ENCODE data around the gene PTRHD1.

Gene PTRHD1

DNA sequence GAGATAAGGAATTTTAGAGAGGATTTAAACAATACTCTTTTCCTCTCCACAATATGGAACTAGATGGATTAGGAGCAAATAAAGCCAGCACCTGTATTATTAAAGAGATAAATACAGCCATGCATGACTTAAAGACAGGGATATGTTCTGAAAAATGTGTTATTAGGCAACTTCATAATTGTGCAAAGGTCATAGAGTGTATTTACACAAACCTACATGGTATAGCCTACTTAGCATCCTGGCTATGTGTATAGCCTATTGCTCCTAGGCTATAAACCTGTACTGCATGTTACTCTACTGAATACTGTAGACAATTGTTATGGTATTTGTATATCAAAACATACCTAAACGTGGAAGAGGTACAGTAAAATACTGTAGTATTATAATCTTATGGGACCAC lies 53.0 kb downstream of the PTRHD1 start:
- Histone ChIP-seq H3K79me1 (ENCODE audit: low read depth, low read length) (no peaks in the 10 kb centered on the region), H3K9ac (ENCODE audit: low read depth, low read length, poor library complexity) (no peak overlapping the region), H2BK5ac (ENCODE audit: low read length) (no peak overlapping the region), H3K4me2 (ENCODE audit: insufficient read depth, low read length, poor library complexity, severe bottlenecking) (no peak overlapping the region), H3K14ac (ENCODE audit: low read length) (no peak overlapping the region), H2BK12ac (ENCODE audit: low read length) (no peak overlapping the region), H4K8ac (ENCODE audit: low read depth, low read length) (no peak overlapping the region), H2BK120ac (ENCODE audit: low read depth, low read length) (no peak overlapping the region), H3K23ac (ENCODE audit: low read depth, low read length, poor library complexity) (no peak overlapping the region), H3K4ac (ENCODE audit: low read length) (no peak overlapping the region), H3K36me3 (replicated peaks in 1 of 2; ENCODE audit: control insufficient read depth in 2 of 2, insufficient read depth in 2 of 2, low read length in 2 of 2) (peaks cover 2 to 28% of the 10 kb centered on the region in 2 donors), H3K27ac (replicated peaks; ENCODE audit: low read length) (no peak overlapping the region), H3K9me3 (replicated peaks in 1 of 2; ENCODE audit: control insufficient read depth in 2 of 2, insufficient read depth in 1 of 2, low read depth in 1 of 2, low read length in 2 of 2) (no peaks in the 10 kb centered on the region), H2BK15ac (ENCODE audit: low read length) (no peak overlapping the region), H3K4me1 (ENCODE audit: control insufficient read depth in 2 of 2, insufficient read depth in 1 of 2, low read depth in 1 of 2, low read length in 2 of 2) (peaks cover 3 to 5% of the 10 kb centered on the region in 2 donors), H3K27me3 (ENCODE audit: control insufficient read depth in 3 of 3, insufficient read depth in 3 of 3, low read depth in 1 of 3, low read length in 3 of 3) (no peaks in the 10 kb centered on the region), H2AK5ac (ENCODE audit: low read depth, low read length) (no peak overlapping the region), H3K4me3 (ENCODE audit: low read length in 2 of 2) (no peak overlapping the region), H3K18ac (ENCODE audit: low read length) (no peak overlapping the region), H2AFZ (ENCODE audit: low read length) (no peak overlapping the region), H4K91ac (ENCODE audit: low read depth, low read length, poor library complexity) (no peak overlapping the region)
- WGBS, 2 donors (ENCODE audit: extremely low coverage in 2 of 2, insufficient read length in 2 of 2, insufficient replicate concordance in 1 of 2): no CpG with 5 or more reads among the region's 1 CpG
- DNase-seq (ENCODE audit: low spot score): no peak

Measured in neuronal stem cell (in vitro differentiated cells).